Measurements from ENCODE around the gene TUT1. TPM values are rescaled to one million over a fixed set of nuclear protein-coding genes. Genes with fewer than 3 reads are reported as not detected.
"Not testable (repeated sequence)": the region's sequence is repeated elsewhere in the genome, so short reads cannot be mapped to it uniquely, and the experiment has no call there.

The TUT1 gene
- total RNA-seq, 2 experiments from 2014 or later = 22.5 to 38.2 TPM

DNA sequence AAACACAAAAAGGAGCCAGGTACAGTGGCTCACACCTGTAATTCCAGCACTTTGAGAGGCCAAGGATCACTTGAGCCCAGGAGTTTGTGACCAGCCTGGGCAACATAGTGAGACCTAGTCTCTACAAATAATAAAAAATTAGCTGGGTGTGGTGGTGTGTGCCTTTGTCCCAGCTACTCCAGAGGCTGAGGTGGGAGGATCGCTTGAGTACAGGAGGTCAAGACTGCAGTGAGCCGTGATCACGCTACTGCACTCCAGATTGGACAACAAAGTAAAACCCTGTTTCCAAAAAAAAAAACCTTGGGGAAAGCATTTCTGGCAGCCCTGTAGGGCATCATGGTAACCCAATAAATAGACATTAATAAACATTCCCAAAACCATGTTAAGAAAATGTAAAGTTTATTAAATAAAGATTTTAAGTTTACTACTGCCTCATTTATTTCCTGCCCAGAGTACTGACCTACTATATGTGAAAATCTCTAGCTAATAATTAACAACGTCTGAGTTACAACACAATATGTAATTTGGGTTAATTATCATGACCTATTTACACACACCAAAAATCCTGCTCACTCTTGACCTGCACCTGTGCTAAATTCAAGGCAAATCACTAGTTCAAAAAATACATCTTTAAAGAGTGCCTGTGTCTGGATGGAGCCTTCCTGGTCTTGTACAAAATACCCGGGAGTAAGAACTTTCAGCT is 26.1 kb downstream of the TUT1 start:
- ChIA-PET POLR2A (interaction anchor here (0.7 to 3.0 kb wide), 2 partner anchors 8 to 226 kb away, joined by 3 to 11 read pairs; no protein-coding TSS in a partner anchor), CTCF (ENCODE audit: unreplicated experiment) (no interaction called here)
- no TSS peak for BruUV-seq (replicated peaks)
- Histone ChIP-seq H2AFZ (ENCODE audit: low read length) (no peak overlapping the region), H3K27ac (ENCODE audit: low read depth, low read length, poor library complexity, severe bottlenecking) (no peak overlapping the region), H3K9me3 (ENCODE audit: low read length) (no peaks in the 10 kb centered on the region), H3K4me1 (ENCODE audit: insufficient read depth, low read length, poor library complexity, severe bottlenecking) (peaks cover 1% of the 10 kb centered on the region), H3K4me3 (ENCODE audit: low read depth, low read length, poor library complexity, severe bottlenecking) (no peak overlapping the region), H3K79me2 (ENCODE audit: insufficient read depth, low read depth, low read length) (peaks cover 51% of the 10 kb centered on the region; the same call in 1 of the 2 replicates), H3K36me3 (ENCODE audit: insufficient read depth, low read length) (peaks cover 98% of the 10 kb centered on the region), H3K4me2 (ENCODE audit: low read length) (no peak overlapping the region), H3K9me2 (ENCODE audit: insufficient read depth, low read length) (no peaks in the 10 kb centered on the region), H4K20me1 (ENCODE audit: insufficient read depth, low read length) (peaks cover 21% of the 10 kb centered on the region; the same call in 1 of the 2 replicates)
- TF ChIP-seq, protein P1, sequence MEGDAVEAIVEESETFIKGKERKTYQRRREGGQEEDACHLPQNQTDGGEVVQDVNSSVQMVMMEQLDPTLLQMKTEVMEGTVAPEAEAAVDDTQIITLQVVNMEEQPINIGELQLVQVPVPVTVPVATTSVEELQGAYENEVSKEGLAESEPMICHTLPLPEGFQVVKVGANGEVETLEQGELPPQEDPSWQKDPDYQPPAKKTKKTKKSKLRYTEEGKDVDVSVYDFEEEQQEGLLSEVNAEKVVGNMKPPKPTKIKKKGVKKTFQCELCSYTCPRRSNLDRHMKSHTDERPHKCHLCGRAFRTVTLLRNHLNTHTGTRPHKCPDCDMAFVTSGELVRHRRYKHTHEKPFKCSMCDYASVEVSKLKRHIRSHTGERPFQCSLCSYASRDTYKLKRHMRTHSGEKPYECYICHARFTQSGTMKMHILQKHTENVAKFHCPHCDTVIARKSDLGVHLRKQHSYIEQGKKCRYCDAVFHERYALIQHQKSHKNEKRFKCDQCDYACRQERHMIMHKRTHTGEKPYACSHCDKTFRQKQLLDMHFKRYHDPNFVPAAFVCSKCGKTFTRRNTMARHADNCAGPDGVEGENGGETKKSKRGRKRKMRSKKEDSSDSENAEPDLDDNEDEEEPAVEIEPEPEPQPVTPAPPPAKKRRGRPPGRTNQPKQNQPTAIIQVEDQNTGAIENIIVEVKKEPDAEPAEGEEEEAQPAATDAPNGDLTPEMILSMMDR (conservative IDR thresholded peaks at IDR 0.05; ENCODE audit: low read length) = no peak
- TF ChIP-seq EZH2phosphoT487 (IDR thresholded peaks at IDR 0.05; ENCODE audit: borderline replicate concordance, low read depth, low read length) = no peak
- intact Hi-C loops (cut with micrococcal nuclease; ENCODE audit: unreplicated experiment) = no loop called here
- no peak for DNase-seq (ENCODE audit: low spot score)

DNA sequence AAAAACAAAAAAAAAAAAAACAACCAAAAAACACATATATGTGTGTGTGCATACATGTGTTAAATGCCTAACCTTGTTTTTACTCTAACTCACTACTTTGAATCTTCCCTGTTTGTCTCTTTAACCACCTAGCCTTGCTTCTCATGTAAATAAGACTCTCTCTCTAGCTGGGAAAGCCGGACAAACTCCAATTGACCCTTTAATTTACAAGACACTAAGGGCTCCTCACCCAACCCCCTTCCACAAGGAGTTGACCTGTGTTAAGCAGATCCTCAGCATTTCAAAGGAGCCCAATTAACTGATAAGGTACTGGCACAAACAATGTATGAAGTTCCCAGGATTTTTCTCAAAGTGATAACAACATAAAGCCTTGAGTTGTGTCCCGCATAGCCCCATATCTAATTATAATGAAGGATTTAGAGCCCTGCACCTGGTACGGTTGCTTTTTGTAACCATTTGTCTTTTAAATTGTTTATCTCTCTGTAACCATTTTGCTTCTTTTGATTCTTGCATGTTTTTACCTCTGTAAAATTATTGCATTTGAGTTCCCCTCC is 29.6 kb downstream of the TUT1 start:
- H3K4me2 ChIP-seq (ENCODE audit: low read length); intact Hi-C loops (cut with micrococcal nuclease; ENCODE audit: unreplicated experiment); DNase-seq (ENCODE audit: low spot score); H3K4me3 ChIP-seq (ENCODE audit: low read depth, low read length, poor library complexity, severe bottlenecking); H3K9me2 ChIP-seq (ENCODE audit: insufficient read depth, low read length); H2AFZ ChIP-seq (ENCODE audit: low read length); CTCF ChIA-PET (ENCODE audit: unreplicated experiment); H3K9me3 ChIP-seq (ENCODE audit: low read length); H3K27ac ChIP-seq (ENCODE audit: low read depth, low read length, poor library complexity, severe bottlenecking); BruUV-seq (replicated peaks): not testable (repeated sequence)
- Histone ChIP-seq H4K20me1 (ENCODE audit: insufficient read depth, low read length) (peaks cover 13% of the 10 kb centered on the region; the same call in 1 of the 2 replicates), H3K36me3 (ENCODE audit: insufficient read depth, low read length) (peaks cover 100% of the 10 kb centered on the region), H3K79me2 (ENCODE audit: insufficient read depth, low read depth, low read length) (peaks cover 24% of the 10 kb centered on the region; the same call in 1 of the 2 replicates), H3K4me1 (ENCODE audit: insufficient read depth, low read length, poor library complexity, severe bottlenecking) (peaks cover 17% of the 10 kb centered on the region)
- POLR2A ChIA-PET = interaction anchor here (1.0 kb wide), 1 partner anchor 11 kb away, joined by 3 read pairs; no protein-coding TSS in a partner anchor

DNA sequence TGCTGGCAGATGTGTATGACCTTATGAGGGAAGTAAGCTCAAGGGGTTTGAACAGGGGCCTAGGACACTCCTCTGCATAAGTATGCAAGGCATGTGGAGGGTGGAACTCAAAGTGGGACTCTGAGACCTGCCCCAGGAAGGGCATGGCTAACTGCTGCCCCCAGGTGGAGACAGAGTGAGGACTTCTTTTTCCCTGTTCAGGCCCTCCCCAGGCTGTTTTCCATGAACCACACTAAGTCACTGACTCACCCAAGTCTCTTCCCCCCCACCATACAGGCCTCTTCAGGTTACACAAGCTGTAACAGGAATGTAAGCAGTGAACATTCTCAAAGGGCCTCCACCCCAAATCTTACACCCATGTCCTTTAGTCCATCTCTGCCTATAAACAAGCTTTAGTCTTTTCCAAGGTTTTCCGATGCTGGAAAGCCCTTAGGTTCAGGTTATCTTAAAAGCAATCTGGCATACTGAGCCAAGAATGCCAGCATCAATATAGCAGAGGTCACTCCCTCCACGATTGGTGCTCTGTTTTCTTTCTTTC is 30.7 kb downstream of the TUT1 start:
- Histone ChIP-seq H3K79me2 (ENCODE audit: insufficient read depth, low read depth, low read length) (peaks cover 13% of the 10 kb centered on the region; the same call in 1 of the 2 replicates), H3K4me3 (ENCODE audit: low read depth, low read length, poor library complexity, severe bottlenecking) (no peak overlapping the region), H3K9me3 (ENCODE audit: low read length) (no peaks in the 10 kb centered on the region), H3K4me2 (ENCODE audit: low read length) (no peak overlapping the region), H3K9me2 (ENCODE audit: insufficient read depth, low read length) (no peaks in the 10 kb centered on the region), H3K36me3 (ENCODE audit: insufficient read depth, low read length) (peaks cover 100% of the 10 kb centered on the region), H4K20me1 (ENCODE audit: insufficient read depth, low read length) (peaks cover 10% of the 10 kb centered on the region; the same call in 1 of the 2 replicates), H3K27ac (ENCODE audit: low read depth, low read length, poor library complexity, severe bottlenecking) (no peak overlapping the region), H2AFZ (ENCODE audit: low read length) (no peak overlapping the region), H3K4me1 (ENCODE audit: insufficient read depth, low read length, poor library complexity, severe bottlenecking) (peaks cover 28% of the 10 kb centered on the region)
- TF ChIP-seq, protein P1 (conservative IDR thresholded peaks at IDR 0.05; ENCODE audit: low read length) = peak; percentile 75
- no peak for TF ChIP-seq EZH2phosphoT487 (IDR thresholded peaks at IDR 0.05; ENCODE audit: borderline replicate concordance, low read depth, low read length)
- BruUV-seq (replicated peaks) = no TSS peak
- intact Hi-C loops (cut with micrococcal nuclease; ENCODE audit: unreplicated experiment) = no loop called here
- ChIA-PET POLR2A (interaction anchor here (1.0 kb wide), 2 partner anchors 12 kb away, joined by 3 to 4 read pairs; no protein-coding TSS in a partner anchor), CTCF (ENCODE audit: unreplicated experiment) (no interaction called here)
- DNase-seq (ENCODE audit: low spot score) = peak; percentile 47

DNA sequence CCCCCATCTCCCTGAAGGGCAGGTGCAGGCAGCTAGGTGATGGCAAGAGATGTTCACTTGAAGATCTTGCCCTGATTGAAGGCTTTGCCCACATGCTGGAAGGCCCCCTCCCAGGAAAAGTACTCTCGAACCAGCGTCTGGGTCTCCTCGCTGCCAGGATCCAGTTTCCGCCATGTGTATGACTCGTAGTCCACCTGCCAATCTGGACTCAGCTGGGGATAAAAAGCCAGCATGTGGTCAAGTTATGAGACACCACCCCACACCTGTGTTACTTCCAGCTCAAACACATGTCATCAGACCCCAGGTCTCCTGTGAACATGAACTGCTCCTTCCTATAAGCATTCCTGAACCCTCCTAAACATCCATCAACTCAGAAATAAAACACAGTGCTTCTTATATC is 31.7 kb downstream of the TUT1 start:
- H3K4me2 ChIP-seq (ENCODE audit: low read length) = not testable (repeated sequence)

More for the DNA sequence above, 31.7 kb downstream of the TUT1 start:
- H3K9me2 ChIP-seq (ENCODE audit: insufficient read depth, low read length); DNase-seq (ENCODE audit: low spot score); H2AFZ ChIP-seq (ENCODE audit: low read length); H3K79me2 ChIP-seq (ENCODE audit: insufficient read depth, low read depth, low read length); intact Hi-C loops (cut with micrococcal nuclease; ENCODE audit: unreplicated experiment); H3K9me3 ChIP-seq (ENCODE audit: low read length); H4K20me1 ChIP-seq (ENCODE audit: insufficient read depth, low read length); H3K4me3 ChIP-seq (ENCODE audit: low read depth, low read length, poor library complexity, severe bottlenecking); CTCF ChIA-PET (ENCODE audit: unreplicated experiment); H3K27ac ChIP-seq (ENCODE audit: low read depth, low read length, poor library complexity, severe bottlenecking): not testable (repeated sequence)
- BruUV-seq (replicated peaks) = TSS peak; percentile 100
- POLR2A ChIA-PET = interaction anchor here (1.0 kb wide), 1 partner anchor 13 kb away, joined by 4 read pairs; no protein-coding TSS in a partner anchor
- H3K4me1 ChIP-seq (ENCODE audit: insufficient read depth, low read length, poor library complexity, severe bottlenecking) = peaks cover 33% of the 10 kb centered on the region
- H3K36me3 ChIP-seq (ENCODE audit: insufficient read depth, low read length) = peaks cover 100% of the 10 kb centered on the region

All from OCI-LY7 (cell line).